ENCODE measurements around the gene MPIG6B.

Gene MPIG6B

GRCh38 chr6:31710523-31711219, 12.5 kb upstream of the MPIG6B start:
- TF ChIP-seq, protein P1, sequence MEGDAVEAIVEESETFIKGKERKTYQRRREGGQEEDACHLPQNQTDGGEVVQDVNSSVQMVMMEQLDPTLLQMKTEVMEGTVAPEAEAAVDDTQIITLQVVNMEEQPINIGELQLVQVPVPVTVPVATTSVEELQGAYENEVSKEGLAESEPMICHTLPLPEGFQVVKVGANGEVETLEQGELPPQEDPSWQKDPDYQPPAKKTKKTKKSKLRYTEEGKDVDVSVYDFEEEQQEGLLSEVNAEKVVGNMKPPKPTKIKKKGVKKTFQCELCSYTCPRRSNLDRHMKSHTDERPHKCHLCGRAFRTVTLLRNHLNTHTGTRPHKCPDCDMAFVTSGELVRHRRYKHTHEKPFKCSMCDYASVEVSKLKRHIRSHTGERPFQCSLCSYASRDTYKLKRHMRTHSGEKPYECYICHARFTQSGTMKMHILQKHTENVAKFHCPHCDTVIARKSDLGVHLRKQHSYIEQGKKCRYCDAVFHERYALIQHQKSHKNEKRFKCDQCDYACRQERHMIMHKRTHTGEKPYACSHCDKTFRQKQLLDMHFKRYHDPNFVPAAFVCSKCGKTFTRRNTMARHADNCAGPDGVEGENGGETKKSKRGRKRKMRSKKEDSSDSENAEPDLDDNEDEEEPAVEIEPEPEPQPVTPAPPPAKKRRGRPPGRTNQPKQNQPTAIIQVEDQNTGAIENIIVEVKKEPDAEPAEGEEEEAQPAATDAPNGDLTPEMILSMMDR (conservative IDR thresholded peaks at IDR 0.05), result no peak
- no peak for TF ChIP-seq ZFX (IDR thresholded peaks at IDR 0.05)
- no peak overlapping the region for H3K27ac ChIP-seq

DNA sequence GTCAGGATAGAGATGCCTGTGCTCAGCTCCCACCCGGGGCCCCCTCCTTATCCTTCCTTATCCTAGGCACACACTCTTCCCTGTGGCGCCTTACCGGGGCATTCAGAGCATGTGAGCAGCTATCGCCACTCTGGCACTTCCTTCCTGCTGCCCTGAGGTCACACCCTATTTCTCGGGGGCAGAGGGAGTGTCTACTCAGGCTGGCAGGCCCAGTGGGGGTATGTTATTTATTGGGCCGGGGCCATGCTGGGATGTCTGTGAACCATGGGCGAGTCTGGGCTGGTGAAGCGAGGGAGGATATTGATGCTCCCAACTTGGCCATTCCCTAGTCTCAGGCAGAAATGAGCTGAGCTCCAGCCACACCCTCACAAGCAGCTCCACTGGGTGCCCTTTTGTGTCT, 11.9 kb upstream of the MPIG6B start:
- no peak overlapping the region for H3K27ac ChIP-seq
- no peak for TF ChIP-seq ZFX (IDR thresholded peaks at IDR 0.05)
- TF ChIP-seq, protein P1 (conservative IDR thresholded peaks at IDR 0.05), result no peak

- TF ChIP-seq ZFX (IDR thresholded peaks at IDR 0.05), result no peak
- TF ChIP-seq, protein P1 (conservative IDR thresholded peaks at IDR 0.05), result no peak; the same call in 1 of the 2 replicates
- H3K27ac ChIP-seq, result no peak overlapping the region
Measured at GRCh38 chr6:31712296-31712695, 10.9 kb upstream of the MPIG6B start.

DNA sequence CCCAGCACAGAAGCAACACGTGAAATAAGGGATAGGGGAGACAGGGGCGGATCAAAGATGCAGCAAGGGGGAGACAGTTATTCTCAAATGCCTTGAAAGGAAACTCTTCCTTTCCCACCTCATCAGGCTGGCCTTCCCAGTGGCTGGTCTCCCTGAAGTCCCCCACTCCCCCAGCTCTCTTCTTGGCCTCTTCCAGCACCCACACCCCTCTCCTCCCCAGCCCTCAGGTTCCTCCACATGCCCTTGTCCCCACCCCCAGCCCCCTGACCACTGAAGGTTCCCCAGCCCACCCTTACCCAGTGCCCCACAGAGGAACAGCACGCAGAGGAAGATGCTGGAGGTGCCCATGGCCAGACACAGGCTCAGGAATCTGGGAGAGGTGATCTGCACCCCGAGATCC, 9.7 kb upstream of the MPIG6B start:
- no peak overlapping the region for H3K27ac ChIP-seq
- TF ChIP-seq ZFX (IDR thresholded peaks at IDR 0.05), result no peak
- TF ChIP-seq, protein P1 (conservative IDR thresholded peaks at IDR 0.05), result no peak

GRCh38 chr6:31713991-31714684, 9.0 kb upstream of the MPIG6B start:
- TF ChIP-seq ZFX (IDR thresholded peaks at IDR 0.05), result no peak
- TF ChIP-seq, protein P1 (conservative IDR thresholded peaks at IDR 0.05), result no peak
- H3K27ac ChIP-seq, result no peak overlapping the region

- TF ChIP-seq, protein P1 (conservative IDR thresholded peaks at IDR 0.05), result no peak
- no peak within 1 kb of the TSS for H3K27ac ChIP-seq
Measured at GRCh38 chr6:31715022-31715958, 7.9 kb upstream of the MPIG6B start, which contains the start of gene LY6G6D. TSS of gene LY6G6D (plus strand) at chr6:31715348. CDS start at chr6:31715356, 8 bp downstream.

Measured in C4-2B (cell line).